GM18907 (cell line): ENCODE measurements around the gene FANK1.

Experiments used
- ATAC-seq: cut with Tn5 transposase; IDR thresholded peaks from one replicate; pipeline ENCODE4 v1.9.1; 2021; ENCODE audit warnings: mild to moderate bottlenecking, moderate library complexity; ENCODE audit not compliant: unreplicated experiment

The FANK1 gene

GRCh38 chr10:125984865-125985495 lies 88.6 kb downstream of the FANK1 start:
- ATAC-seq: no peak

DNA sequence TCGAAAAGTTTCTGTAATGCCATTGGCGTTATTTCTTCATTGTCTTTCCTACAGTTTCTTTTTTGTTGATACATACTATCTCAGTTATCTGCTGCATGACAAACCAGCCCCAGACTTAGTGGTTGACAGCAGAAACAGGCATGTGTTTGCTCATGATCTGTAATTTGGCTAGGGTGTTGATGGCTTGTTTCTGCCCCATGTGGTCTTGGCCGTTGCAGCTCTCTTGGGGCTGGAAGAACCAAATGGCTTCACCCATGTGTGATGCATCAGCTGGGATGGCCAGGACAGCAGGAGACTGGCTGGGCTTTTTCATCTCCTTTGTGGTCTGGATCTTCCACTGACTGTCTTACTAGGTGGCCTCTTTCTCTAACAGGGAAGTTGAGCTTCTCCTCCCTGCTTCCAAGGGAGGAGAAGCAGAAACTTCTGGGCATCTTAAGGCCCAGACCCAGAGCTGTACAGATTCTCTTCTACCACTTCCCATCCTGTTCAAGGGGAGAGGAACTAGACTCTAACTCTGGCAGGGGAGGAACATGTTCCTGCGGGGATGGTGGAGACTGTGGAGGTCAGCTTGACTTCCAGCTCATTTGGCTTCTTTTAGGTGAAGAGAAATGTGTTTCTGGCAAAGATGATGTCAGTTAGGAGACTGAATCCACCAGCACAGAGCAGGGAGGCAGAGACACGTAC lies 89.3 kb downstream of the FANK1 start:
- ATAC-seq: no peak

DNA sequence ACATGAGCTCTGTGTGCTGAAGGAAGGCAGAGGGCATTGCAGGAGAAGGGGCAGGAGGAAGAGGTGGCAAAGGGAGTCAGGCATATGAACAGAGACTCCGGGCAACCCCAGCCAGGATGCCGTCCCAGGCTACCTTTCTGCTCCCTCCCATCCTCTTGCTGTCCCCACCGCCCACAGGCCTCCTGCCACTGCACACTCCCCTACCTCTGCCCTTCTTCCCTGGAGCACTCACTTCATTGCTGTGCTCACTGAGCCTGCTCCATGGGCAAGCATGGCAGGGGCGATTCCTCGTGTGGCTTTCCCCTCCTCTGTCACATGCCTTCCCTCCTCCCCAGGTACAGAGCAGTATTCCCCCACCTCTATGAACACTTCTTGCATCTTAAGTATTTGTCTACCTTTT lies 93.4 kb downstream of the FANK1 start:
- ATAC-seq: no peak

DNA sequence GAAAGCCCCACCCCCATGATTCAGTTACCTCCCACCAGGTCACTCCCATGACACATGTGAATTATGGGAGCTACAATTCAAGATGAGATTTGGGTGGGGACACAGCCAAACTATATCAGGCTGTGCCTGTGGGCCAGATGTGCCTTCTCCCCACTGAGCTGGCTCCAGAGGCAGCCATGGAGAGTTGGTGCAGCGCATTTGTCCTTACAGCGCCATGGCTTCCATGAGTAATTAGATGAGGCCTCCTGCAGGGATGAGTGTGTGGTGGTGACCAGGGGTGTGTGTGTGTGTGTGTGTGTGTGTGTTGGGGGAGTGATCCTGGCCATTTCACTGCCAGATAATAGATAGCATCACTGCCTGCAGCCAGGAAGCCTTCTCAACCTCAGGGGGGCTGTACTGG lies 94.6 kb downstream of the FANK1 start:
- ATAC-seq: no peak

DNA sequence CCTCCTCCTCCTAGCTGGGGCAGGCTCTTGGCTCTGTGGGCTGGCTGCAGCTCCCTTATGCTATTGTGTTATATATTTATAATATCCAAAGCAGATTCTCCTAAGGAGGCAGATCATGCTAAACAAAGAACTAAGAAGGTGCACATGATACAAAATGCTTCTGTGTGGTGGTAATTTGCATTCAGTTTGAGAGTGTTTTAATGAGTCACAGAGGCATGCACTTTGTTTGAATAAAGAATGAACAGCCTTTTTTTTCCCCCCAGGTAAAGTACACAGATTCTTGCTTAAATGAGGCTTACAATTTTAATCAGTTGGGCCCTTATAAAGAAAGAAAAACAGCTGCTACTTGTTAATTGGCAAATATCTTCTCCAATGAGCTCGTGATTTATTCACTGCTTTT lies 95.0 kb downstream of the FANK1 start:
- no peak for ATAC-seq

- no peak for ATAC-seq
Measured at GRCh38 chr10:125992254-125992653, 95.9 kb downstream of the FANK1 start.

- no peak for ATAC-seq
Measured at GRCh38 chr10:125994601-125995000, 98.2 kb downstream of the FANK1 start.

DNA sequence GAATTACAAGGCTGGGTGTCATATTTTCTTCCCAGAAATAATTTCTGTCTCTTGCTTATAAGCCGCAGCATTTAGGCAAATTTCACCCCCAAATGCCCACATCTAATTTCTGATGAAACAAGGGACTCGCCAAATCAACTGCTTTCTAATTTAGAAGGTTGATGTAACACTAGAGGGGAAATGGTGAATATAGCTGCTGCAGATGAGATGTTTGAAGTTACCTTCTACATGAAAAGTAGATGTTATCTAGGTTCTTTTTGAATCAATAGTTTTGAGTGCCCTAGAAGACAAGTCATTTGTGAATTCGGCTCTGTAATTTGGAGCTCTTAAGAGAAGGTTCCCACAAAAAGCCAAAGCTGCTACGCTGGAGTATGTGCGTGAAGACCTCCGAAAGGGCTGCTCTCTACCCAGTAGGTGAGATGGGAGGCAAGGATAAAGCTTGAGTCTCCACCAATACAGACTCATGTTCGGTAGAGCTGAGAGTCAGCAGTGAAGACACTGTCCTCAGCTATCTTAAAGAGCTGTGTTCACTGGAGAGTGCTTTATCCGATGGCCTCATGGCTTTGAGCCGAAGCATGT lies 99.5 kb downstream of the FANK1 start:
- ATAC-seq: no peak

GRCh38 chr10:125997586-125997985 lies 101.2 kb downstream of the FANK1 start:
- no peak for ATAC-seq

DNA sequence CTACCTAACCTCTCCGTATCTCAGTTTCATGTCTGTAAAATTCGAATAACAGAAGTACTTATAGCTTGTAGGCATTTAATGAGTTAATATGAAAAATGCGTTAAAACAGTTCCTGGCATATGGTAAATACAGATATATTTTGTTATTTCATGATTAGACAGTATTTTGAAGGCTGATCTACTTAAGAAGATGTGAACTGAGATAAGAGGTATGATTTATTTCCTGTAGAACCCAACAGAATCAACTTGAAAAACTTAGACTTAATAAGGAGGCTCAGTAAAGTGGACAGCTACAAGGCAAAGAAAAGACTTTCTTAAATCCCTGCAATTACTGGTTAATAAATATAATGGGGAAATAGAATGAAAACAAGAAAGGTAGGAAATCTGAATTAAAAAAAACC lies 103.3 kb downstream of the FANK1 start:
- no peak for ATAC-seq

GRCh38 chr10:126001576-126001975 lies 105.2 kb downstream of the FANK1 start:
- ATAC-seq: no peak

GRCh38 chr10:126004752-126005151 lies 108.4 kb downstream of the FANK1 start:
- no peak for ATAC-seq

- ATAC-seq: no peak
Measured at GRCh38 chr10:126006264-126006663, 109.9 kb downstream of the FANK1 start.

DNA sequence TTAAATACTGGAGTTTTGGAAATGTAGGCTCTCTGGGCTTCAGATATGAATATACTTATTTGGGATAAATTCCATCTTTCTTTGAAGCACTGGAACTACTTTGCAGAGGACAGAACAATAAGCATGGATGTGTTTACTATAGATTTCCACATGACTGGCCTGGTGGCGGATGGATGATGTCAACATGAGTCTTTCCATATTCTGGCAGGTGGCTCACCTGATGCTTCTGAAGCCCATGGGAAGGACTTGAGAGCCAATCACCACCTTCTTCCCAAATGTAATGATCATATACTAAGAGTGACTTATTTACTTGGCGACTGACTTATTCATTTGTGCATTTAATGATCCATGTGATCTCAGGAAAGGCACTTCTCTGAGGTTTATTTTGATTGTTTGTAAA lies 110.5 kb downstream of the FANK1 start:
- no peak for ATAC-seq

GRCh38 chr10:126009650-126010049 lies 113.3 kb downstream of the FANK1 start:
- no peak for ATAC-seq

DNA sequence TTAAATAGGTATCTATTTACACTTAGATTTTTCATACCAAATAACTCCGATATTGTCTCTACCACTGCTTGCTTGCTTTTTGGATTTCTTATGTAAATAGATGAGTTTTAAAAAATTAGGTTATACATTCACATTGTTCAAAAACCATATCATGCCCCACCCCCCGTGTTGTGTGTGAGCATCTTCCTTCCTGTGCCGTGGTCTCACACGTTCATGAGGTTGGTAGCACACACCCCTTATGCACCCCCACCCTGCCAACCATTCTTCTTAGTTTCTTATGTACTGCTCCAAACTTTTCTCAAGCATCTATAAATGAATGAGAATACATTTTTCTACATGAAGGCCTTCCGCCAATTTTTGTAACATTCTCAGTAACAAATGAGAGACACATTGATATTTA lies 115.6 kb downstream of the FANK1 start:
- ATAC-seq: no peak

DNA sequence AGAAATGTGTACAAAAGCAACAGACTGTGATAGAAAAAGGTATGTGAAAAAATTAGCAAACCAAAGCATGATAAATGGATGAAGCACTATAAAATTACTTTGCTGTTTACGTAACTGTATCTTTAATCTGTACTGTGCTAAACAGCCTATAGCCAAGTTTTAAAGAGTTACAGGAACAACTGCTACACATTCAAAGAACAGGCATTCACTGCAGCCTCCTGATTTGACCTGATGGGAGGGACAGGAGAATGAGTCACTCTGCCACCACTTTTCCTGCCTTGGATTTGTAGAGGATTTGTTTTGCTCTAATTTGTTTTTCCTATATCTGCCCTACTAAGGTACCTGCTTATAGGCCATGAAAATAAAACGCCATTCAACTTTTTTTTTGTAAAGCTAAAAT lies 116.1 kb downstream of the FANK1 start:
- ATAC-seq: no peak

DNA sequence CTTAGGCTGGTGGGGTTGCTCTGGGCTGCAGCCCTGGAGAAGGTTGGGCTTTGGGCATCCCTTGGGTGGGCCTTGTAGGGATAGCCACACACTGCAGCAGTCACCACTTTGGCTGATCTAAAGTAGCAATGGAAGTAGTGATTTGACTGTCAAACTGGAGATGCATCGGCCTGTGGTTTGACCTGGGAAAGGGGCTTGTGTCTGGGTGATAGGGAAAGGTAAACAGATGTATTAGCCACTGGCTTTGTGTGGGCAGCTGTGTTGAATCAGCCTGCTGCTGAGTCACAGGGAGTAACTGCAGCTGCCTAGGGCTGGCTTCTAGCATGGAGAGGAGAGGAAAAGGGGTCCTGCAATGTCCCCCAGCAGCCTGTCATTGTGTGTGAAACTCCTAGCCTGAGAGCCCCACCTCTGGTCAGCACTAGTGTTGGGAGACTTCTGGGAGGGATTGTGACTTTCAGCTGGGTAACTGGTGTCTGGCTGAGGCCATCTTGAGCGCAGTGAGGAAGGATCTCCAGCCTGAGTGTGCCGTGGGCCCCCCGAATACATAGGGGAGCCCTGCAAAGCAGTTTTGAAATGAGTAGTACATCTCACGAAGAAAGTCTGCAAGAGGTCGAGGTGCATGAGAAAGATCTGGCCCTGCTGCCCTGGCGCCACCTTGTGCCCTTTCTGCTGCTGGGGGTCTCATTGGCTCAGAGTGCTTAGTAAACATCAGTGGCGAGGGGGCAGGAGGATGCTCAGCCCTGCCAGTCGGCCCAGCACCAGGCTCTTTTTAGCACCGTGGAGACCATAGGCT lies 117.3 kb downstream of the FANK1 start:
- ATAC-seq: no peak

DNA sequence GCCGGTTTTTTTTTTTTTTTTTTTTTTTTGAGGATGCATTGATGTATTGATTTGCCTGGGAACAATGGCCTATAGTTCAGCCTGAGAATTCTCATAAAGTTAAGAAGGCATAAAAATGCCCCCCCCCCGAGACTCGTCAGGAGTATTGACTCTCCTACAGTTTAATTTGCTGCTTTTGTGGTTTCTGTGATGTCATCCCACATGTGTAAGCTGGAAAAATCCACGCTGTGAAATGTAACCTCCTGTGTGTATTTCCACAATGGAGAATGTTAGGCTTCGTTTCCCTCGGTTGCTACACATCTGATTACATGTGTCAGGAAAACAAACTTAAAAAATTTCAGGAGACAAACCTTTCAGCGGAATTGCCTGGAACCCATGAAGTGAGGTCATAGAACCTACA lies 117.9 kb downstream of the FANK1 start:
- ATAC-seq: no peak

DNA sequence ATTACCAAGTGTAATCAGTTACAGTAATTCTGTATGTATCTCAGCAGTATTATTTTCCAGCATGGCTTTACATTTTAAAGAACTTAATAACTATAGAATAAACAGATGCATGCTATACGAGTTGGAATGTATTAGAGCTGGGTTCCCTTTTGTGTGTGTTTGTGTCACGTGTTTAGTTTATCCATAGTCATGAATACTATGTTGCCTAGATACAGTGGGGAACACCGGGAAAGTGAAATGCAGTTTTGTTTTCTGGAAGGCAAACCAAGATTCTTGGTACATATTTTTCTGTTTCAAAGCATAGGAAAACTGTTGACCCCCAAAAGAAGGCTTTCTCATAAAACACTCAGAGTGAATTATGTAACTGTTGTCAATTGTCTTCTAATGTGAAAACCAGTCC lies 119.0 kb downstream of the FANK1 start:
- no peak for ATAC-seq

DNA sequence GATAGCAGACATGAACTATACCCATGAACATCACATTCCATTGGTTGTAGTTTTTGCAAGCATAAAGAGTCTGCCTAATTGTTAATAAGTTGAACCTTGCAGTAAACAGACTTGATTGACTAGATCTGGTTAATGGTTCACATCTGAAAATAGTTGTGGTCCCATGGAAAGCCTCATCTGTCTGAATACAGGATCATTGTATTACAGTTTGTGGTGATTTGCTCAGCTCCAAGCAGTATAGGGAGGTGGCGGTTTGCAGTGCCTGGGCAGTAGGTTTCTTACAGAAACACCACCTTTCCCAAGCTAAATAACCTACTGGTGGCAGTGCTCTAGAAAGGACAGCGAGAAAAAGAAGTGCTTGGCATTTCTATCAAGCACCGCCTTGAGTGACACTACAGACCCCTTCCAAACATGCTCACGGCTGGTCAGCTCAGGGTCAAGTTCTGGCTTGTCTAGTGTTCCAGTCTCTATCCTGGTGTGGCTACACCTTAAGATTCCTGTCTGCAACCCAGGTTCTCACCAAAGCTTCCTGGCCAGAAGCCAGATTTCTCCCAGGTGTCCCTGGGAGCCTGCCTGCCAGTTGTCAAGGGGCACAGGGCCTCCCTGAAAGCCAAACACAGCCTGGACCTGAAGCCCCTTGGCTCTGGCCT lies 119.9 kb downstream of the FANK1 start:
- ATAC-seq: no peak
